H4 (cell line): ENCODE results near the gene SCUBE1. TPM values are rescaled to one million over a fixed set of nuclear protein-coding genes. Genes with fewer than 3 reads are reported as not detected.

Experiments used
- DNase-seq: peaks from one replicate; pipeline ENCODE4 v3.0.0-alpha.2; 2015; ENCODE audit warnings: low spot score
- total RNA-seq: library from RNA; depleted of rRNA; stranded (reverse); fragments of >200 nt; shearing (Covaris generic); gene quantifications from 2 replicates; pipeline ENCODE4 v1.2.3, GENCODE V29; 2014; rRNA removed

SCUBE1 gene
- 0.02 and 0.04 TPM in 2 replicates for total RNA-seq

DNA sequence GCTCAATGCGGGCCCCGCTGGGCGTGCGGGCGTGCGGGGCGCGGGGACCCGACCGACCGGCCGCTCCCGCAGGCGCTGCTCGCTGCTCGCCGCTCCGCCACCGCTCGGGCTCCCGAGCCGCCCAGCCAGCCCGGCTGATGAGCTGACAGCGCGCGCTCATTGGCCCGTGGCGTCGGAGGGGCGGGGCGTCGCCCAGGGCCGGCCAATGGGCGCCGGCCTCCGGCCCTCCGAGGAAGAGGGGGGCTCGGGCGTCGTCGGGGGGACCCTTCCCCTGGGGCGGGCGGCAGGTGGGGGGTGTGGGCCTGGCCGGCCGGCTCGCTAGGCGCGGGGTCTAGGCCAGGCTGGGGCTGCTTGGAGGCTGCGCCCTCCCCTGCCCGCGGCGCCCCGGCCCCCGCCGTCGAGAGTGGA lies at the start of gene SCUBE1:
Gene SCUBE1, minus strand, starts transcription at position 111 of the 408 bp plus-strand sequence. CDS start 111 bp downstream, outside the sequence.
- no peak for DNase-seq

DNA sequence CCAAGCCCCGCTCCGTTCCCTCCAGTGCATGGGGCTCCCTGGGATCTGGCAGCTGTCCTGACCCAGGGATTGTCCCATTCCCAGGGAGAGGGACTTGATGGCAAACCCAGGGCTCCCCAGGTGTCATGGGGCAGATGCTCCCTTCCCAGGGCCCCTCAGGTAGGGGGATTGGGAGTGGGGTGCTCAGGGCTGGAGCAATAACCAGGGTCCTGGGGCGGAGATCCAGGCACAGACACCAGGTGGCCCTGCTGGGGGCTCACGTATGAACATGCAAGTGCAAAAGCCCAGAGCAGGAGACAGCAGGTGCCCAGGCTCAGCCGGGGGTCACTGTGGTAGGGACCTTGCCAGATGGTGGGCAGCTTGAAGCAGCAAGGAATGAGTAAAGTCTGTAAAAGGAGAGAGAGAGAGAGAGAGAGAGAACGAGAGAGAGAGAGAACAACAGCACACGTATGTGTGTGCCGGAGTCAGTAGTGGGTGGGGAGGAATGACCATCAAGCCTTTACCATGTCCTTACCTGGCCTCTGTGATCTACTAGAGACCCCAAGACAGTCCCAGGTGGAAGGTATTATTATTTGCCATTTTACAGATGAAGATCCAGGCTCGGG lies 49.3 kb upstream of the SCUBE1 start:
- DNase-seq, result no peak

- no peak for DNase-seq
Measured at GRCh38 chr22:43391306-43391705, 48.1 kb upstream of the SCUBE1 start.

GRCh38 chr22:43390872-43391271 lies 47.7 kb upstream of the SCUBE1 start:
- DNase-seq, result no peak

DNA sequence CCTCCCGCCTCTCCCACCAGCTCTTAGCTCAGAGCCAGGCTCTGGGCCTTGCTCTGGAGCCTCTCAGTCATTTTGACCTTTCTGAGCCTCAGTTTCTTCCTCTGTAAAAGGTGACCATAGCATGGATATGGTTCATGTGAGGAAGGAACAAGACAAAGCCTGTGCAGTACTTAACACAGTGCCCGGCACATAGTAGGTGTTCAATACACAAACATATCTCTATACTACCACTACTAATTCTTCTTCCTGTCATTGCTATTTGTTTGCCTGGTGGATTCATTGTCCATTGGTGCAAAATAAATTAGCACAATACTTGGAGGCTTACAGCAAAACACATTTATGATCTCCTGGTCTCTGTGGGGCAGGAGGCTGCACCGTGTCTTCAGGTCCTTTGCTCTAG lies 47.0 kb upstream of the SCUBE1 start:
- DNase-seq, result no peak

GRCh38 chr22:43389227-43389836 lies 46.2 kb upstream of the SCUBE1 start:
- no peak for DNase-seq

DNA sequence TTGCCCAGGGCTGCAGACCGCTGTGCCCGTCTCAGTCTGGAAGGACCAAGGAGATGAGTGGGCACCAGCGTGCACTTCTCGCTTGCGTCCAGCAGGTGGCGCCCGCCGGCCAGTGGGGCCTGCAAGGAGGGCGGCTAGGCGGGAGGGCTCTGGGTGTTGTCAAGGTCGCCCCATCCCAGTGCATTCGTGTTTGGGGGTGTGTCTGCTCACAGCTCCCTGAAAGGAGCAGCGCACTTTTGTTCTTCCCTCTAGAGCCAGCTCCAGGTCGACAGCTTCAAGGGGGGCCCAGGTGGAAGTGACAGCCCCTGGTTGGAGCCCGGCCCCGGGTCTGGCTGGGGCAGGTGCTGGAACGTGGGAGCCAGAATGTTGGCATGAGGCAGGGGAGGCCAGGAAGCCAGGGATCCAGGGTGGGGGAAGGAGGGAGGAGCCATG lies 45.3 kb upstream of the SCUBE1 start:
- peak; percentile 58 for DNase-seq

DNA sequence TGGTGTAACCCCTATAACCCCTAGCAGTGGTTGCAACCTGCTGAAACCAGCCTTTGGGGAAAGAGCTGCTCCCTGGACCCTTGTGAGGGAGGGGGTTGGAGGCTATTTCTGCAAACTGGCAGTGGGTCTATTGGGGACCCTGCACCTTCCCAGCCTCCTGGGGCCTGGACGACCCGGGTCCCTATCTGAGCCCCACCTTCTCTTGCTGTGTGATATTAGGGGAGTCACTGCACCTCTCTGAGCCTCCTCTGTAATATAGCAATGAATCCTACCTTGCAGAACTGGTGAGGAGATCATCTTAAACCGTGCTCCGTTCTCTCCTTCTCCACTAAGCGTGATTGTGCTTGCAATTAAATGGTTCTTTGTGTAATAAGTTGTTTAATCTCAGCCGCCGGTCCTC lies 44.6 kb upstream of the SCUBE1 start:
- DNase-seq, result no peak

DNA sequence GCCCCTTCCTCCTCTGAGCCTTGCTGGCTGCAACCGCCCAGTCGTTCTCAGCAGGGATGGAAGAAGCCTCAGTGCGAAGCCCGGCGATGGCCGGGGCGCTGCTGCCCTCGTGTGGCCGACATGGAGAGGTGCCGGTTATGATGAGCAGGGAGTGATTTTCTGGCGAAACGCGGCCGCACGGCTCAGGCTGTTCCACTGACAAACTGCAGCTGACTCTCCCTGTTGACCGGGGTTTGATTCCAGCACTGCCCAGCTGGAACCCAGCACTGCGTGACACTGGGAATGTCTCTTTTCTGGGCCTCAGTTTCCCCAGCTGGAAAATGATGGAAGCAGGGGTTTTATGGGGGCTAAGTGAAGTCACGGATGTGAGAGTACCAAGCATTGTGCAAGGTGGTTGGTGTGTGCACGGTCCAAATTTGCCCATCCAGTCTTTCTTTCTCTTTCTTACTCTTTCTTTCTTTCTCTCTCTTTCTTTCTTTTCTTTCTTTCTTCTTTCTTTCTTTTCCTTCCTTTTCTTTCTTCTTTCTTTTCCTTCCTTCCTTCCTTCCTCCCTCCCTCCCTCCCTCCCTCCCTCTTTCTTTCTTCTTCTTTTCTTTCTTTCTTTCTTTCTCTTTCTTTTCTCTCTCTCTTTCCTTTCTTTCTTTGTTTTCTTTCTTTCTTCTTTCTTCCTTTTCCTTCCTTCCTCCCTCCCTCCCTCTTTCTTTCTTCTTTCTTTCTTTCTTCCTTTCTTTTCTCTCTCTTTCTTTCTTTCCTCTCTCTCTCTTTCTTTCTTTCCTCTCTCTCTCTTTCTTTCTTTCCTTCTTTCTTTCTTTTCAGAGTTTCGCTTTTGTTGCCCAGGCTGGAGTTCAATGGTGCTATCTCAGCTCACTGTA lies 42.8 kb upstream of the SCUBE1 start:
- DNase-seq, result peak; percentile 65

DNA sequence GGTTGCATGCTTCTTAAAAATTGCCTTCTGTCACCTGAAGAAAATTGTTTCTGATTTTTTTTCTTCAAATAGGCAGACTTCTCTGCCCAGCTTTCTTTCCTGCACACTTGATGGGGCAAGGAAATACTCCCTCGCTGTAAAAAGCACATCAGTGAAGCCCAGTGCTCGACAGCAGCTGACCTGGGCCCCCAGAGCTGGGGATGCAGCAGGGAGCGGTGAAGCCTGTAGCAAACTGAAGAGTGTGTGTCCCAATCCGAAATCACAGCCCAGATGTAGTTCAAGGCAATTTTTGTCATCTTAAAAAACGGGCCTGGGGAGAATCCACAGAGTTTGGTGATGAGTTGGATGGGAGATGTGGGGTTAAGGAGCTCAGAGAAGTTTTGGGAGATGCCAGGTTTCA lies 41.7 kb upstream of the SCUBE1 start:
- DNase-seq, result no peak

GRCh38 chr22:43381693-43382092 lies 38.5 kb upstream of the SCUBE1 start:
- DNase-seq, result peak; percentile 66

DNA sequence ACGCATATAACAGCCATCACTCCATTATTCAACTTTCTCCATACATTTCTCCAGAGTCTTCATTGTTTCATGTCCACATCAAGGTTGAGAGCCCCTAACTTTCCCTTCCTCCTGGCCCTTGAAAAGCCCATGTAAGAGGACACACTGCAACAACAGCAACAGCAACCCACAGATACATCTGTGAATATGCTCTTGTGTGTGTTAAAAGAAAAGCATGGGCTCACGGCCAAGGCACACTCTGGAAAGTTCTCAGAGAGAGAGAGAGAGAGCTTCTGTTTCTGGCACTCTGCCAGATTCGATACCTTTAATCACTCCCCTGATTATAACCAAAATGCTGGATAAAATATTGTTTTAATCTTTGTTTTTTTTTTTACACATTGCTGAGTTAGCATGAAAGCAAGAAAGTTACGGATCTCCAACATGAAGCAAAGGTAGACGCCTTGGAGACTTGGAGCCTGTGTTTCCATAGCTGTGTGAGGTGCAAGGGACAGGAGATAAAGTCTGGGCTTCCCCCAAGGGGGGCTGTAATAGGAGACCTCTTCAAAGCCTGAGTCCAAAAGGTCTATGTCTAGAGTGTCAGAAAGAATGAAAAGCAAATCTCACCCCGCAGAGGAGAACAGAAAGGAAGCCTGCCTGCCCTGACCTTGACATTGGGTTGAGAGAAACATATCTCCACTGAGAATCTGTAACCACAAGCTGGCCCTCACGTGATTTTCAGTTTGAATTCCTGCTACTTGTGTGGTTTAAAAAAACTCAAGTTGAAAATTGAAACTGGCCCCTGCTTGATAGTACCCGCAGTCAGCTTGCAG lies 34.9 kb upstream of the SCUBE1 start:
- peak; percentile 74 for DNase-seq

- no peak for DNase-seq
Measured at GRCh38 chr22:43377548-43377895, 34.4 kb upstream of the SCUBE1 start.

DNA sequence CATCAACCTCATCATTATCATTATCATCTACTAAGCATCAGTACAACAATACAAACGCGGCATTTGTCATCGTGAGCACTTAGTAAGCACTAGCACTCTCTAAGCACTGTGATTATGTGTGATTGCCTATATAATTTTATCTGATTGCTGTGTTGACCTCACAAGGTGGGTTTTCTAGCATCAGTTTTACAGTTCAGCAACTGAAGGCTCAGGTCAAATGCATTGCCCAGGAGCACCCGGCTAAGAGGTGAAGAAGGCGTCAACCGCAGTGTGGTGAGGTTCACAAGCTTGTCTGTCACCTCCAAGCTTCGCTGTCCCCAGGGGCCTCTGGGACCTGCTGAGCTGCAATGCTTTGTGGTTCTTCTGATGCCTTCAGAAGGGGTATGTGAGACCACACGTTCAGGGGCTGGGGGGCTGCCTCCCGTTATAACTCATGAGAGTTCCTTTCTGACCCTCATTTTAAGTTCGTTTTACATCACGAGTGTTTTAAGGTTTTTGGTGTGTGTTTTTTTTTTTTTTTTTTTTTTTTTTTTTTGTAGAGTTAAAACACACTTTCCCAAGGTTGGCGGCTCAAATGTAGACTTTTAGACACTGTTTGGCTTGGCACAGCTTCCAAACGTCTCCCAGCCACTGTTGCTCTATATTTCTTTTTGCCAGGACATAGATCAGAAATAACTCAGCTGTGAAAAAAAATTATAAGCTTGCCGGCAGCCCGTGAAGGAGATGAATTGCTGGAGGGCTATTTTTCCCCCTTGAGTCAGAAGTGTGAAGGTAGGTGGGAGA lies 33.8 kb upstream of the SCUBE1 start:
- no peak for DNase-seq

GRCh38 chr22:43375951-43376455 lies 32.8 kb upstream of the SCUBE1 start:
- no peak for DNase-seq

DNA sequence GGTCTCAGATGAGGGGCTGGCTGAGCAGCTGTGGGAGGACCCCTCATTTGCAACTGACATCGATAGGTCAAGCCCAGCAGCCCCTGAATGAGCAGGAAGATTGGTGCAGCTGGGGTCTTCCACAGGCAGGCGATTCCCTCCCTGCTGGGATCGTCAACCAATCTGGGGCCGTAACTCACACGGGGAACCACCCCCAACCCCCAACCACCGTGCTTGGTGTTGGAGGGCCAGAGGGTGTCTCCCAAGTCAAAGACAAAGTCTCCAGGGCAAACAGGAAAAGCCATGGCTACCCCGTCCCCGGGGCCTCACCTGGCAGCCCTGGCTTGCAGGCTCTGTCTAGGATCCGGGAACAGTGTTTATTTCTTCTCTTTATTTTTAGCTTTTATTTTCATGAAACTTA lies 26.9 kb upstream of the SCUBE1 start:
- no peak for DNase-seq

GRCh38 chr22:43365715-43366440 lies 22.7 kb upstream of the SCUBE1 start:
- no peak for DNase-seq

GRCh38 chr22:43364169-43364435 lies 20.9 kb upstream of the SCUBE1 start:
- no peak for DNase-seq

GRCh38 chr22:43363315-43364168 lies 20.4 kb upstream of the SCUBE1 start:
- DNase-seq, result no peak

- DNase-seq, result no peak
Measured at GRCh38 chr22:43360576-43360975, 17.4 kb upstream of the SCUBE1 start.
